PFSK-1 (cell line): ENCODE measurements around the gene C1orf74.

Source experiments
- FOXP2 ChIP-seq: optimal IDR thresholded peaks from 2 replicates; pipeline ENCODE3; 2011; ENCODE audit warnings: borderline replicate concordance, control low read depth, inconsistent platforms; ENCODE audit not compliant: insufficient read depth; ENCODE audit errors: extremely low read length, extremely low read depth
- POLR2AphosphoS5 ChIP-seq: IDR thresholded peaks from 2 replicates; pipeline ENCODE4 v1.6.1; 2012; ENCODE audit warnings: low read depth, mild to moderate bottlenecking, control low read depth, low read length, moderate library complexity
- REST ChIP-seq, 2 experiments: IDR thresholded peaks; 2 replicates each; pipeline versions ENCODE4 v1.6.1 to v1.8.0; 2011 to 2012; ENCODE audit warnings: low read depth in 2 of 2, low read length in 2 of 2, control low read depth in 1 of 2, inconsistent platforms in 1 of 2, mild to moderate bottlenecking in 1 of 2, moderate library complexity in 1 of 2; ENCODE audit not compliant: insufficient read depth in 1 of 2
- SIN3A ChIP-seq: IDR thresholded peaks from 2 replicates; pipeline ENCODE4 v1.6.1; 2012; ENCODE audit warnings: mild to moderate bottlenecking, low read length, moderate library complexity, borderline replicate concordance; ENCODE audit not compliant: insufficient read depth
- TAF1 ChIP-seq: IDR thresholded peaks from 2 replicates; pipeline ENCODE4 v1.6.1; 2012; ENCODE audit warnings: low read length, control low read depth, borderline replicate concordance; ENCODE audit not compliant: insufficient read depth

The C1orf74 gene

GRCh38 chr1:209805341-209805781, 21.0 kb upstream of the C1orf74 start:
- TF ChIP-seq FOXP2 (no peak), REST (IDR thresholded peaks at IDR 0.05; ENCODE audit: insufficient read depth in 1 of 2, low read depth in 2 of 2, low read length in 2 of 2) (no peak), TAF1 (no peak), POLR2AphosphoS5 (no peak)

- TF ChIP-seq POLR2AphosphoS5 (no peak), FOXP2 (no peak), SIN3A (no peak), REST (IDR thresholded peaks at IDR 0.05; ENCODE audit: insufficient read depth in 1 of 2, low read depth in 2 of 2, low read length in 2 of 2) (no peak), TAF1 (no peak)
These were observed 19.2 kb upstream of the C1orf74 start for GRCh38 chr1:209803568-209803967.

- TF ChIP-seq POLR2AphosphoS5 (no peak), SIN3A (no peak), FOXP2 (no peak), REST (IDR thresholded peaks at IDR 0.05; ENCODE audit: insufficient read depth in 1 of 2, low read depth in 2 of 2, low read length in 2 of 2) (no peak), TAF1 (no peak)
These were observed 18.4 kb upstream of the C1orf74 start for GRCh38 chr1:209802780-209803152.

GRCh38 chr1:209802117-209802779, 17.9 kb upstream of the C1orf74 start:
- TF ChIP-seq POLR2AphosphoS5 (no peak), TAF1 (no peak), SIN3A (no peak), FOXP2 (no peak), REST (IDR thresholded peaks at IDR 0.05; ENCODE audit: insufficient read depth in 1 of 2, low read depth in 2 of 2, low read length in 2 of 2) (no peak)
